PFSK-1 (cell line): Measurements from ENCODE around the gene OR5H6.

ENCODE experiments used
- FOXP2 ChIP-seq: optimal IDR thresholded peaks from 2 replicates; pipeline ENCODE3; 2011; ENCODE audit warnings: borderline replicate concordance, control low read depth, inconsistent platforms; ENCODE audit not compliant: insufficient read depth; ENCODE audit errors: extremely low read length, extremely low read depth
- POLR2AphosphoS5 ChIP-seq: IDR thresholded peaks from 2 replicates; pipeline ENCODE4 v1.6.1; 2012; ENCODE audit warnings: low read depth, mild to moderate bottlenecking, control low read depth, low read length, moderate library complexity
- REST ChIP-seq, 2 experiments: IDR thresholded peaks; 2 replicates each; pipeline versions ENCODE4 v1.6.1 to v1.8.0; 2011 to 2012; ENCODE audit warnings: low read depth in 2 of 2, low read length in 2 of 2, control low read depth in 1 of 2, inconsistent platforms in 1 of 2, mild to moderate bottlenecking in 1 of 2, moderate library complexity in 1 of 2; ENCODE audit not compliant: insufficient read depth in 1 of 2
- SIN3A ChIP-seq: IDR thresholded peaks from 2 replicates; pipeline ENCODE4 v1.6.1; 2012; ENCODE audit warnings: mild to moderate bottlenecking, low read length, moderate library complexity, borderline replicate concordance; ENCODE audit not compliant: insufficient read depth
- TAF1 ChIP-seq: IDR thresholded peaks from 2 replicates; pipeline ENCODE4 v1.6.1; 2012; ENCODE audit warnings: low read length, control low read depth, borderline replicate concordance; ENCODE audit not compliant: insufficient read depth

DNA sequence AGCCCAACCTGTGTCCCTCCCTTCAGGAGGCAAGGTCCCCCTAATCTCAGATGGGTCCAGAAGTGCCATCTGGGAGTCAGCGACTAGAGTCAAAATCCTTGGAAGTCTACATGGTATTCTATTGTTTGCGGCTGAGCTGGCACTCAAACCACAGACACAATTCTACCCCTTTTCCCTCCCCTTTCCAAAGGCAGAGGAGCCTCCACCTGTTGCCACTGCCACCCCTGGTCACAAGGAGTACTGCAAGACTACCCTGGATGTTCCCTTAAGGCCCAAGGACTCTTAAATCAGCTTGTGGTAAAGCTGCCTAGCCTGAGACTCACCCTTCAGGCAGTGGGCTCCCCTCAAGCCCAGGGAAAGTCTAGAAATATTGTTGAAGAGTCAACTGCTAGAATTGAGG is 4.3 kb upstream of the OR5H6 start:
- no peak for TF ChIP-seq TAF1
- TF ChIP-seq POLR2AphosphoS5: no peak
- no peak for TF ChIP-seq FOXP2
- no peak for TF ChIP-seq REST (IDR thresholded peaks at IDR 0.05; ENCODE audit: insufficient read depth in 1 of 2, low read depth in 2 of 2, low read length in 2 of 2)
- no peak for TF ChIP-seq SIN3A
